Urothelium cell line (cell line): ENCODE results near the gene TM2D1.
A peak's percentile ranks its signal among the peaks of the same experiment; 100 is the strongest.

ENCODE experiments used
- DNase-seq: peaks from one replicate; pipeline ENCODE4 v3.0.0; 2011; ENCODE audit warnings: low spot score, mixed read lengths
- FAIRE-seq: peaks from 2 replicates; lab custom pipeline; 2011; peaks lifted over from hg19 to GRCh38; lab: Jason Lieb, UNC

The TM2D1 gene

GRCh38 chr1:61645476-61645875 lies 79.5 kb downstream of the TM2D1 start:
- FAIRE-seq (no peak), DNase-seq (no peak)

GRCh38 chr1:61644303-61644702 lies 80.6 kb downstream of the TM2D1 start:
- DNase-seq (no peak), FAIRE-seq (no peak)

- FAIRE-seq (no peak), DNase-seq (no peak)
These were observed 82.3 kb downstream of the TM2D1 start for GRCh38 chr1:61642475-61643232.

- FAIRE-seq (no peak), DNase-seq (peak; percentile 83)
These were observed 83.2 kb downstream of the TM2D1 start for GRCh38 chr1:61641578-61642336.

GRCh38 chr1:61640531-61641530 lies 84.1 kb downstream of the TM2D1 start:
- FAIRE-seq (no peak), DNase-seq (no peak)

GRCh38 chr1:61639608-61640336 lies 85.2 kb downstream of the TM2D1 start:
- no peak for DNase-seq
- FAIRE-seq = no peak

GRCh38 chr1:61638911-61639605 lies 85.9 kb downstream of the TM2D1 start:
- no peak for FAIRE-seq
- DNase-seq = no peak

GRCh38 chr1:61638296-61638695 lies 86.6 kb downstream of the TM2D1 start:
- FAIRE-seq (peak; percentile 82), DNase-seq (no peak)

GRCh38 chr1:61637470-61637869 lies 87.5 kb downstream of the TM2D1 start:
- FAIRE-seq (no peak), DNase-seq (no peak)

- DNase-seq (no peak), FAIRE-seq (no peak)
These were observed 88.1 kb downstream of the TM2D1 start for GRCh38 chr1:61636814-61637213.

- no peak for DNase-seq
- FAIRE-seq = no peak
These were observed 88.6 kb downstream of the TM2D1 start for GRCh38 chr1:61636376-61636775.

- FAIRE-seq = no peak
- DNase-seq = no peak
These were observed 89.4 kb downstream of the TM2D1 start for GRCh38 chr1:61635557-61635956.

- no peak for DNase-seq
- no peak for FAIRE-seq
These were observed 93.5 kb downstream of the TM2D1 start for GRCh38 chr1:61631436-61631835.
